PC-9 (cell line): ENCODE measurements around the gene PKNOX1.
"Not testable (repeated sequence)": the region's sequence is repeated elsewhere in the genome, so short reads cannot be mapped to it uniquely, and the experiment has no call there.

Source experiments
- EZH2 ChIP-seq: fragments of 200-600 bp; sonication (generic); IDR thresholded peaks from 2 replicates; pipeline ENCODE4 v1.8.0; 2017; ENCODE audit warnings: antibody characterized with exemption, low read depth
- TF ChIP-seq, protein P1 (sequence below): fragments of 200-600 bp; sonication (generic); conservative IDR thresholded peaks from 2 replicates; pipeline ENCODE4 v1.6.1; 2017; ENCODE audit warnings: mixed run types, antibody characterized with exemption, mild to moderate bottlenecking, moderate library complexity

DNA sequence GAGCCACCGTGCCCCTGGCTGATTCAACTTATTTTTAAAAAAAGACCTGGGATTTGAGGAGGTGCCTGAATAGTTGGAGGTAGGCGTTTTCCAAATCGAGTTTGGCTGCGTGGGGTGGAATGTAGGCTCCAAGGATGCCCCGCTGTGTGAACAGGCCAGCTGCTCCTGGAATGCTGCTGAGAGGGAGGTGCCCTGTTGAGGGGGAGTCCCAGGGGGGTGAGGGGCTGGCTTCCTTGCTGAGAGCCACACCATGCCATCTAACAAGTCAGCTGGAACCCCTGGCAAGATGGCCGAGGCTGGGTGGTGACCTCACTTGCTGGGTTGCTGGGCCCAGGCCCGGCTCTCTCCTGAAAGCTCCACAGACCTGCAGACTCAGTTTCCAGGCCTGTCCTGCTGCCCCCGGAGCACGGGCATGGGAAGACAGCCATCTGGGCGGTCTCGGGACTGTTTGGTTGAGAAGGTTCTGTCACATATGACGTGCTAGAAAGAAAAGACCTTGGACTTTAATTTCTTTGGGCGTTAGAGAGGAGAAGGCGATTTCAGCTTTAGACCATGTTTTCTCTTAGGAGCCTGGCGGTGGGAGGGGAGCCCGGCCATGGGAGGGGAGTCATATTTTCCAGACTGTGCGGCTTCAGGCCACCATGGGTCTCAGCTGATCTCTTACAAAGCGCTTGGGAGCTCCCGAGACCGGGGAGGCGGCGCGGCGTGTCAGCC lies 108.4 kb downstream of the PKNOX1 start:
- TF ChIP-seq, protein P1, sequence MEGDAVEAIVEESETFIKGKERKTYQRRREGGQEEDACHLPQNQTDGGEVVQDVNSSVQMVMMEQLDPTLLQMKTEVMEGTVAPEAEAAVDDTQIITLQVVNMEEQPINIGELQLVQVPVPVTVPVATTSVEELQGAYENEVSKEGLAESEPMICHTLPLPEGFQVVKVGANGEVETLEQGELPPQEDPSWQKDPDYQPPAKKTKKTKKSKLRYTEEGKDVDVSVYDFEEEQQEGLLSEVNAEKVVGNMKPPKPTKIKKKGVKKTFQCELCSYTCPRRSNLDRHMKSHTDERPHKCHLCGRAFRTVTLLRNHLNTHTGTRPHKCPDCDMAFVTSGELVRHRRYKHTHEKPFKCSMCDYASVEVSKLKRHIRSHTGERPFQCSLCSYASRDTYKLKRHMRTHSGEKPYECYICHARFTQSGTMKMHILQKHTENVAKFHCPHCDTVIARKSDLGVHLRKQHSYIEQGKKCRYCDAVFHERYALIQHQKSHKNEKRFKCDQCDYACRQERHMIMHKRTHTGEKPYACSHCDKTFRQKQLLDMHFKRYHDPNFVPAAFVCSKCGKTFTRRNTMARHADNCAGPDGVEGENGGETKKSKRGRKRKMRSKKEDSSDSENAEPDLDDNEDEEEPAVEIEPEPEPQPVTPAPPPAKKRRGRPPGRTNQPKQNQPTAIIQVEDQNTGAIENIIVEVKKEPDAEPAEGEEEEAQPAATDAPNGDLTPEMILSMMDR: not testable (repeated sequence)
- TF ChIP-seq EZH2: not testable (repeated sequence)
